ENCODE measurements around the gene CAPN12.
"Not testable (repeated sequence)": the region's sequence is repeated elsewhere in the genome, so short reads cannot be mapped to it uniquely, and the experiment has no call there.

Gene CAPN12

DNA sequence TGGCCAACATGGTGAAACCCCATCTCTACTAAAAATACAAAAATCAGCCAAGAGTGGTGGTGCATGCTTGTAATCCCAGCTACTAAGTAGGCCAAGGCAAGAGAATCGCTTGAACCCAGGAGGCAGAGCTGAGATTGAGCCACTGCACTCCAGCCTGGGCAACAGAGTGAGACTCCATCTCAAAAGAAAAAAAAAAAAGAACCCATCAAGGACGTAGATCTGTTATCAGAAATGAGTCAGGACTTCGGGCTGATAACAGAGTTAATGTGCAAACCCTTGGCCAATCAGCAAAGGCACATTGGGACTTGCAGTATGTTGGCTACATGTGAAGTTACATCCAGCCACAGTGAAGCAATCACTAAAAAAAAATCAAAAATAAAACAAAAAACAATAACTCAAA lies 40.0 kb upstream of the CAPN12 start:
- no peaks in the 10 kb centered on the region for H3K27me3 ChIP-seq (ENCODE audit: control insufficient read depth, insufficient read depth, low read length)
- peaks cover 11% of the 10 kb centered on the region for H3K4me1 ChIP-seq (ENCODE audit: control insufficient read depth, insufficient read depth, low read length)
- no peak overlapping the region for H3K4me3 ChIP-seq (ENCODE audit: low read depth, low read length)

DNA sequence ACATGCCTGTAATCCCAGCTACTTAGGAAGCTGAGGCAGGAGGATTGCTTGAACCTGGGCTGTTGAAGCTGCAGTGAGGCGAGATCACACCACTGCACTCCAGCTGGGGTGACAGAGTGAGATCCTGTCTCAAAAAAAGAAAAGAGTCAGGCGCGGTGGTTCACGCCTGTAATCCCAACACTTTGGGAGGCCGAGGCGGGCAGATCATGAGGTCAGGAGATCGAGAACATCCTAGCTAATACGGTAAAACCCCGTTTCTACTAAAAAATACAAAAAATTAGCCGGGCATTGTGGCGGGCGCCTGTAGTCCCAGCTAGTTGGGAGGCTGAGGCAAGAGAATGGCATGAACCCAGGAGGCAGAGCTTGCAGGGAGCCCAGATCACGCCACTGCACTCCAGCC lies 37.9 kb upstream of the CAPN12 start:
- not testable (repeated sequence) for H3K36me3 ChIP-seq (ENCODE audit: control insufficient read depth, insufficient read depth, low read length); H3K9ac ChIP-seq (ENCODE audit: low read length); H3K27me3 ChIP-seq (ENCODE audit: control insufficient read depth, insufficient read depth, low read length); H3K4me1 ChIP-seq (ENCODE audit: control insufficient read depth, insufficient read depth, low read length); H3K4me3 ChIP-seq (ENCODE audit: low read depth, low read length); H3K9me3 ChIP-seq (ENCODE audit: control insufficient read depth, insufficient read depth, low read depth, low read length); H3K27ac ChIP-seq (ENCODE audit: low read depth, low read length)

More for the DNA sequence above, 40.0 kb upstream of the CAPN12 start:
- no peak overlapping the region for H3K9ac ChIP-seq (ENCODE audit: low read length)
- H3K36me3 ChIP-seq (ENCODE audit: control insufficient read depth, insufficient read depth, low read length): no peaks in the 10 kb centered on the region
- H3K9me3 ChIP-seq (ENCODE audit: control insufficient read depth, insufficient read depth, low read depth, low read length): no peaks in the 10 kb centered on the region
- no peak overlapping the region for H3K27ac ChIP-seq (ENCODE audit: low read depth, low read length)

DNA sequence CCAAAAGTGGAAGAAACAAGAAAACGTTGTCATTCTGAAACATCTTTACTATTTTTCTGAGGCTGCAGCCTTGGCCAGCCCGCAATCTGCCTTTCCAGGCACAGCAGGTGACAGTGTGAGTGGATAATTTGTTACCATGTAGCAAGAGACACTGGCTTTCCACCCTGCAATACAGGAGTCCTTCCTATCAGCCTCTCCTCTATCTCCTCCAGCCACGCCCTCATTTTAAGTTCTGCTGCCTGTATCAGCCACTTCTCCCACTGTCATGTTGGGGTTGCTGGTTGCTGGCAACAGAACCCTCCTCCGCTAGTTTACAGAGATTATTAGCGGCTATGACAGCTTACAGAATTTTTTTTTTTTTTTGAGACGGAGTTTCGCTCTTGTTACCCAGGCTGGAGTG lies 36.8 kb upstream of the CAPN12 start:
- Histone ChIP-seq H3K9me3 (ENCODE audit: control insufficient read depth, insufficient read depth, low read depth, low read length) (no peaks in the 10 kb centered on the region), H3K27me3 (ENCODE audit: control insufficient read depth, insufficient read depth, low read length) (no peaks in the 10 kb centered on the region)

DNA sequence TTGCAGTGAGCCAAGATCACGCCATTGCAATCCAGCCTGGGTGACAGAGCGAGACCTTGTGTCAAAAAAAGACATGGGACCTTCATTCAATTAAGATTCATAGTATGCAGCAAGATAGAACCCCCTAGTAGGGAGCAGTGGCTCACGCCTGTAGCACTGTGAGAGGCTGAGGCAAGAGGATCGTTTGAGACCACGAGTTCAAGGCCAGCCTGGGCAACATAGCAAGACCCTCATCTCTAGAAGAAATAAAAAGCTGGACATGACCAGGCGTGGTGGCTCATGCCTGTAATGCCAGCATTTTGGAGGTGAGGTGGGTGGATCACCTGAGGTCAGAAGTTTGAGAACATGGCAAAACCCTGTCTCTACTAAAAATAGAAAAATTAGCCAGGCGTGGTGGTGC lies 36.2 kb upstream of the CAPN12 start:
- no peak overlapping the region for H3K9ac ChIP-seq (ENCODE audit: low read length)
- H3K36me3 ChIP-seq (ENCODE audit: control insufficient read depth, insufficient read depth, low read length): no peaks in the 10 kb centered on the region
- H3K27me3 ChIP-seq (ENCODE audit: control insufficient read depth, insufficient read depth, low read length): no peaks in the 10 kb centered on the region
- H3K9me3 ChIP-seq (ENCODE audit: control insufficient read depth, insufficient read depth, low read depth, low read length): no peaks in the 10 kb centered on the region
- H3K27ac ChIP-seq (ENCODE audit: low read depth, low read length): no peak overlapping the region
- no peak overlapping the region for H3K4me3 ChIP-seq (ENCODE audit: low read depth, low read length)
- H3K4me1 ChIP-seq (ENCODE audit: control insufficient read depth, insufficient read depth, low read length): no peaks in the 10 kb centered on the region

More for the DNA sequence above, 36.8 kb upstream of the CAPN12 start:
- H3K9ac ChIP-seq (ENCODE audit: low read length): no peak overlapping the region
- no peak overlapping the region for H3K4me3 ChIP-seq (ENCODE audit: low read depth, low read length)
- H3K36me3 ChIP-seq (ENCODE audit: control insufficient read depth, insufficient read depth, low read length): no peaks in the 10 kb centered on the region
- no peaks in the 10 kb centered on the region for H3K4me1 ChIP-seq (ENCODE audit: control insufficient read depth, insufficient read depth, low read length)
- H3K27ac ChIP-seq (ENCODE audit: low read depth, low read length): no peak overlapping the region

DNA sequence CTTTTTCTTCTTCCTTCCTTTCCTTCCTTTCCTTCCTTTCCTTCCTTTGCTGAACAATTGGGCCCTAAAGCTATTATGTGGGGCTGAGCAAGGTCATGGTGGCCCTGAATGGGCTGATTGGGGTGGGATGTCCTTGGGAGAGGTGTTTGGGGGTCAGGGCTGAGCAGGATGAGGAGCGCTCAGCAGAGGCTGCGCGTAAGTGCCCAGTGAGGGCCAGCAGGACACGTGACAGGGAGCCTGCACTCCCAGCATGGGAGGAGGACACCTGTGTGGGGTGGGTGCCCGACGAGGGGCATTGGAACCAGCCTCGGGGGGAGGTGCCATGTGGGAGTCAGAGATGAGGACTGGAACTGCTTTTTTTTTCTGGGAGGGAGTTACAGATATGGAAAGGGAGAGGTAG lies 34.5 kb upstream of the CAPN12 start:
- H3K9ac ChIP-seq (ENCODE audit: low read length): no peak overlapping the region
- no peaks in the 10 kb centered on the region; the same call in 1 of the 2 replicates for H3K4me1 ChIP-seq (ENCODE audit: control insufficient read depth, insufficient read depth, low read length)
- H3K36me3 ChIP-seq (ENCODE audit: control insufficient read depth, insufficient read depth, low read length): no peaks in the 10 kb centered on the region
- no peaks in the 10 kb centered on the region for H3K27me3 ChIP-seq (ENCODE audit: control insufficient read depth, insufficient read depth, low read length)
- no peak overlapping the region for H3K27ac ChIP-seq (ENCODE audit: low read depth, low read length)
- no peak overlapping the region for H3K4me3 ChIP-seq (ENCODE audit: low read depth, low read length)
- no peaks in the 10 kb centered on the region for H3K9me3 ChIP-seq (ENCODE audit: control insufficient read depth, insufficient read depth, low read depth, low read length)

DNA sequence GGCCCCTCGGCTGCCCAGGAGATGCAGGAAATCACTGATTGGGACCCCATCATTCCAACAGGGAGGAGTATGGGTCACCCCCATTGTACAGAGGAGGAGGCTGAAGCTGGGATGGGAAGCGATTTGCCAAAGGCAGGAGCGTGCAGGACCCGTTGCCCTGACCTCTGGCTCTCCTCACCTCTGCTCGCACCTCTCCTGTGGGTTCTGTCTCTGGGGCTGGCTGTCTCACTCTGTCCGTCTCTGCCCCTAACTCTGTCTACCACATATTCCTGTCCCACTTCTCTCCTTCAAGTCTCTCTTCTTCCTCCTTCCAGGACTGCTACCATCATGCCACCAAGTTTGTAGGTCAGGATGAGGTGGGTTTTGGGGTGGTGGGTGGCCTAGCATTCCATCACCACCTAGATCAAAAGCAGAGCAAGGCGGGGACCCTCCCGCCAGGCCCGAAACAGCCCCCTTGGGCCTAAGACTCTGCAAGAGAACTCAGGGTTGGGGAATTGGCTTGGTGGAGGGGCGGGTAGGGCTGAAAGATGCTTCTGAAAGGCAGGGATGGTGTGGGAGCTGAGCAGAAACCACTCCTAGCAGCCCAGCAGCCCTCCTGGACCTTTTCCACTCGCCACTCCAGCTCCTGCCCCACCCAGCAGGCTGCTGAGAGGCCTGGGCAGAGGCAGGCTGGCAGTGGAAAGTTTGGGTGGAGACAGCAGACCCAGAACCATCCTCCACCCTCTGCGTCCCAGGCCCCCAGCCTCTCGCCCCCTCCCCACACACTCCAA lies 30.1 kb upstream of the CAPN12 start:
- peaks cover 2% of the 10 kb centered on the region; the same call in 1 of the 2 replicates for H3K4me1 ChIP-seq (ENCODE audit: control insufficient read depth, insufficient read depth, low read length)
- no peaks in the 10 kb centered on the region for H3K36me3 ChIP-seq (ENCODE audit: control insufficient read depth, insufficient read depth, low read length)
- no peaks in the 10 kb centered on the region for H3K27me3 ChIP-seq (ENCODE audit: control insufficient read depth, insufficient read depth, low read length)
- no peak overlapping the region for H3K9ac ChIP-seq (ENCODE audit: low read length)
- no peak overlapping the region for H3K4me3 ChIP-seq (ENCODE audit: low read depth, low read length)
- no peaks in the 10 kb centered on the region for H3K9me3 ChIP-seq (ENCODE audit: control insufficient read depth, insufficient read depth, low read depth, low read length)
- H3K27ac ChIP-seq (ENCODE audit: low read depth, low read length): no peak overlapping the region

DNA sequence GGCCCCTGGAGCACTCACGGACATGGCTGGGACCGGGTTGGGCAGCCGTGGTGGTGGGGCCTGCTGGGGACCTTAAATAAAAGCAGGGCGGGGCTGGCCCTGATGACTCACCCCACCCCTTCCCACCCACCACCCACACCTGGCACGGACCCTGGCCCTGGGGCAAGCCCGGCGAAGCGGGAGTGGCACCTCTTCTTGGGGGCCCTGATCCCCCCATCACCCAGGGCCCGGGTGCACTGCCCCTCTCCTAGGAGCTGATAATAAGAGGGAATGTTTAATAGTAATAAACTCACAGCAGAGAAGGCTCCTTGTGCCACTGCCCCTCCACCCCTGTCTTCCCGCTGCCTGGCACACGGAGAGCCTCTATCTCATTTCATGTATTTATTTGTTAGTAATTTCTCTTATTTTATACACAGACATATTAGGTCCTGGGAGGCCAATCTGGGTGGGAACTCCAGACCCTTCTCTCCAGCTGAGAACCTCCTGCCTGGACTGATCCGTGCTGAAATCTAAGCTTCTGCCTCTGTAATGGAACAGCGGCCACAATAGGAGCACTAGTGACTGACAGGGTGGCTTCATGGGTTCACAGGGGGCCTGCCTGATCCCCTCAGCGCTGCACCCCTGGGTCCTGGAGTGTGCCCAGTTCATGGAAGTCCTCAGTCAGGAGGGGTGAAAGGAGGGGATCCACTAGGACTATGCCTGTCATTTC lies 29.3 kb upstream of the CAPN12 start, which contains the start of gene LGALS7:
TSS of gene LGALS7 (minus strand) at position 49 of the 709 bp plus-strand sequence. CDS start at position 24, 25 bp downstream.
- Histone ChIP-seq H3K27ac (ENCODE audit: low read depth, low read length) (no peak within 1 kb of the TSS), H3K4me1 (ENCODE audit: control insufficient read depth, insufficient read depth, low read length) (peaks cover 2% of the 10 kb centered on the region; the same call in 1 of the 2 replicates), H3K9me3 (ENCODE audit: control insufficient read depth, insufficient read depth, low read depth, low read length) (no peaks in the 10 kb centered on the region), H3K36me3 (ENCODE audit: control insufficient read depth, insufficient read depth, low read length) (no peaks in the 10 kb centered on the region), H3K27me3 (ENCODE audit: control insufficient read depth, insufficient read depth, low read length) (no peaks in the 10 kb centered on the region), H3K9ac (ENCODE audit: low read length) (no peak within 1 kb of the TSS), H3K4me3 (ENCODE audit: low read depth, low read length) (no peak within 1 kb of the TSS)

DNA sequence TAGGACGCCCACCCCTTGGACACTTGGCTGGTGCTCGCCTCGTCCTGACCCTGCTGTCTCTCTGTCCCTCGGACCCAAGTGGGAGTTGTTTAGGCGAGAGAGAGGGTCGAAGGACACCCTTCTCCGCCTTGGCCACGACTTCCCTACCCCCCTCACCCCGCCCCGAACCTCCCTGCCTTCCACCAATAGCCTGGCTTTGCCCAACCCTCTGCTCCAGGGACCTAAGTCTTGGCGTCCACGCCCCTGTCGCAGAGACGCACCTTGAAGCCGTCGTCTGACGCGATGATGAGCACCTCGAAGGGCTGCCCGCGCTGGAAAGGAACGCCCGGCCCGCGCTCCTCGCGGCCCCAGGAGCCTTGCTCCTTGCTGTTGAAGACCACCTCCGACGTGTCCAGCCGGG lies 27.3 kb upstream of the CAPN12 start:
- not testable (repeated sequence) for H3K4me1 ChIP-seq (ENCODE audit: control insufficient read depth, insufficient read depth, low read length); H3K36me3 ChIP-seq (ENCODE audit: control insufficient read depth, insufficient read depth, low read length); H3K27me3 ChIP-seq (ENCODE audit: control insufficient read depth, insufficient read depth, low read length); H3K27ac ChIP-seq (ENCODE audit: low read depth, low read length); H3K9ac ChIP-seq (ENCODE audit: low read length); H3K9me3 ChIP-seq (ENCODE audit: control insufficient read depth, insufficient read depth, low read depth, low read length); H3K4me3 ChIP-seq (ENCODE audit: low read depth, low read length)

DNA sequence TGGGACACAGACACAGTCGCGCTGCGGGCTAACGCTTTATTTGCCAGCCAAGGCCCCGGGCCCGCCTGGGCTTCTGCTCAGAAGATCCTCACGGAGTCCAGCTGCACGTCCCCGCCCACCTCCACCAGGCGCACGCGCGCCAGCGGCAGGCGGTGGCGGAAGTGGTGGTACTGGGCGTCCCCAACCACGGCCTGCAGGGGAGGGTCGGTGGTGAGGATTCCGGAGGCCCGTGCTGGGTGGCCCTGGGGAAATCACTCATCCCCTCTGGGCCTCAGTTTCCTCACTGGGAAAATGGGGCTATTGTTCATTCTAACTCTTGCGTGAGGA lies 26.6 kb upstream of the CAPN12 start:
- not testable (repeated sequence) for H3K9ac ChIP-seq (ENCODE audit: low read length); H3K4me1 ChIP-seq (ENCODE audit: control insufficient read depth, insufficient read depth, low read length); H3K4me3 ChIP-seq (ENCODE audit: low read depth, low read length)

DNA sequence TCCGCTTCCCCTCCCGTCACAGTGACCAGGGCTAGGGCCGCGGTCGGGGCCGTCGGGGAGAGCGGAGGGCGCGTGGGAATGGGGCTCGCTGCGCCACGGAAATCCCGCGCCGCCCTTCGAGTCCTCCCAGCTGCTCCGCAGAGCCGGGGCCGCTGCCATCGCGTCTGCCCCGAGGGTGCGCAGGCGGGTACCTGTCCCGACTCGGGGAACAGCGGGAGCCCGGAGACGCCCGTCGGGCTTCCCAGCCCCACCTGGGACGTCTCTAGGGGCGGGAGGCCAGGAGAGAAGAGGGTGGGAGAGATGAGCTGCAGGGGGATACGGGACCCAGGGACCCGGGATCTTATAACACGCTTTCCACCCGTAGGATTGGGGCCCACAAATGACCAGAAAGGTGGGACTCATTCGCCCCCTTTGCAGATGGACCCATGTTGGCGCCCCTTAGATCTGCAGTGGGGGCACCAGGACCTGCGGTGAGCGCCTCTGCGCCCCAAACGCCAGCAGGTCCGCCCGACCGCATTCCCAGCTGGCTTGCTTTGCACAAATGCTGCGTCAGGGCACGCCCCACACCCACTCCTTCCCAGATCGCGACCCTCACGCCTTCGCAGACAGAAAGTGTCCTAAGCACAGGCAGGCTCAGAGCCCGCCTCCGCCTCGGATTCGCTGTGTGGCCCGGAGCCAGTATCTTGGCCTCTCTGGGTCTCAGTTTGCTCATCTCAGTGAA lies 26.1 kb upstream of the CAPN12 start:
- H3K4me1 ChIP-seq (ENCODE audit: control insufficient read depth, insufficient read depth, low read length); H3K27me3 ChIP-seq (ENCODE audit: control insufficient read depth, insufficient read depth, low read length); H3K9me3 ChIP-seq (ENCODE audit: control insufficient read depth, insufficient read depth, low read depth, low read length); H3K9ac ChIP-seq (ENCODE audit: low read length); H3K36me3 ChIP-seq (ENCODE audit: control insufficient read depth, insufficient read depth, low read length); H3K27ac ChIP-seq (ENCODE audit: low read depth, low read length); H3K4me3 ChIP-seq (ENCODE audit: low read depth, low read length): not testable (repeated sequence)

More for the DNA sequence above, 26.6 kb upstream of the CAPN12 start:
- H3K9me3 ChIP-seq (ENCODE audit: control insufficient read depth, insufficient read depth, low read depth, low read length); H3K27me3 ChIP-seq (ENCODE audit: control insufficient read depth, insufficient read depth, low read length); H3K27ac ChIP-seq (ENCODE audit: low read depth, low read length); H3K36me3 ChIP-seq (ENCODE audit: control insufficient read depth, insufficient read depth, low read length): not testable (repeated sequence)

DNA sequence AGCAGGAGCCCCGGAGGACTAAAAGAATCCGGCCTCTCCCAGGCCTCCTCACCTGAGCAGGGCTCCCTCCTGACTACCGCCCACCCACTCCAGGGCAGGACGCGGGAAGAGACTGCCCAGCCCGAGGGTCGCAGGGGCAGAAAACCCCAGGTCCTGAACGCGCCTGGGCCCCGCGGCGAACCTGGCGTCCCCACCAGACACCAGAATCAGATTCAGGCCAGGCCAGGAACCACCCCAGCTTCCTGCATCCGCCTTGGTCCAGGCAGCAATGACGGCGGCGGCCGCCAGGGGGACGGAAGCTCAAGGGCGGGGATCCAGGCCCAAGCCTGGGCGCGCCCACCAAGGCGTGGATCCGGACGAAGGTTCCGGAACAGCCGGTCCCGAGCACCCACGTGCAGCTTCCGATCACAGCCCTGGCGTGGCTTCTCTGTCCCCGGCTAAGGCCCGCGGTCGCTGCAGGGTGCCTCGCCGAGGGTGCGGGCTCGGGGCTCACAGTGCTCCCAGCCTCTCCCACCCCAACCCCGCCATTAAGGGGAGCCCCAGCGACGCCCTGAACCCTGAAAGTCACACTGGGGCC lies 25.4 kb upstream of the CAPN12 start:
- no peaks in the 10 kb centered on the region for H3K36me3 ChIP-seq (ENCODE audit: control insufficient read depth, insufficient read depth, low read length)
- no peak overlapping the region for H3K27ac ChIP-seq (ENCODE audit: low read depth, low read length)
- H3K4me1 ChIP-seq (ENCODE audit: control insufficient read depth, insufficient read depth, low read length): peaks cover 2% of the 10 kb centered on the region; the same call in 1 of the 2 replicates
- no peak overlapping the region; the same call in 1 of the 2 replicates for H3K4me3 ChIP-seq (ENCODE audit: low read depth, low read length)
- no peaks in the 10 kb centered on the region for H3K27me3 ChIP-seq (ENCODE audit: control insufficient read depth, insufficient read depth, low read length)
- H3K9me3 ChIP-seq (ENCODE audit: control insufficient read depth, insufficient read depth, low read depth, low read length): no peaks in the 10 kb centered on the region
- no peak overlapping the region for H3K9ac ChIP-seq (ENCODE audit: low read length)

All from HUES6 (cell line).